Ramos (cell line): ENCODE data around the gene SLC7A14.

Source experiments
- in situ Hi-C: fragments of 300-500 bp; cut with MboI; formaldehyde crosslinking; loops from one replicate; pipeline ENCODE4 v1.14.3; 2022; ENCODE audit warnings: low sequenced_read_pairs; ENCODE audit not compliant: unreplicated experiment

Gene SLC7A14

GRCh38 chr3:170551252-170551651 lies 34.6 kb downstream of the SLC7A14 start:
- in situ Hi-C loops = no loop called here

DNA sequence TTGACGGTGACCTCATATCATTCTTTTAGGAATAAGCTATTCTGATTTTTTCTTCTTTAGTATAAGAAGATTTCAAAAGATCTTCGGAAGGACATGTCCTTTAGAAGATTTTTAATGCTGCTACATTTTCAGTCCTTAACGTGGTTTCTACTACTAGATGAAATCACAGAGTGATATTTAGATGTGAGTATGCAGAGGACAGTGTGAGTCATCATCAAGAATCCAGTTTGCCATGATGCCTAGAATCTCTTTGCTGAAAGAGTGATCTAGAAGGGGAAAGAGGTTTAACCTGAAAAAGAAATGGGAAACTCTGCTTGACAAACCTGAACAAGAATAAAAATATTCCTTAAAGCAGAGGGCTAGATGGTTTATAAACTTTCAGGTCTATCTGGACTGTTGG lies 43.2 kb downstream of the SLC7A14 start:
- in situ Hi-C loops = no loop called here

- in situ Hi-C loops = no loop called here
Observed at GRCh38 chr3:170539897-170540296, 46.0 kb downstream of the SLC7A14 start.

DNA sequence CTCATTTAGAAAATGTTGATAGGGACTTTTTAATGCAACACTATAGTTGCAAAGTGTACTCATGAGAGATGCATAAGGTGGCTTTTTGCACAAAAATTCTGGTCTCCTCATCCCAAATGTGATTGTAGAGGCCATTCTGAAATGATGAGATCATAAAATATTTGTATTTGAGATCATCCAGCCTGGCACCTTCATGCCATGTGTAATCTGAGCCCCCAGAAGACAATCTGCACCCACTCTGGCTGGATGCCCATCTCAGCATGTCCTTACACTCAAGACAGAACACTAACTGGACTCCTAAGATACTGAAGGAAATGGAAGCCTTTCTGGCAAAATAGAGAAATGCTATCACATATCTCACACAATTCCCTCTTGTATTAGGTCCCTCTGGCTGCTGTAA lies 49.2 kb downstream of the SLC7A14 start:
- in situ Hi-C loops = no loop called here

DNA sequence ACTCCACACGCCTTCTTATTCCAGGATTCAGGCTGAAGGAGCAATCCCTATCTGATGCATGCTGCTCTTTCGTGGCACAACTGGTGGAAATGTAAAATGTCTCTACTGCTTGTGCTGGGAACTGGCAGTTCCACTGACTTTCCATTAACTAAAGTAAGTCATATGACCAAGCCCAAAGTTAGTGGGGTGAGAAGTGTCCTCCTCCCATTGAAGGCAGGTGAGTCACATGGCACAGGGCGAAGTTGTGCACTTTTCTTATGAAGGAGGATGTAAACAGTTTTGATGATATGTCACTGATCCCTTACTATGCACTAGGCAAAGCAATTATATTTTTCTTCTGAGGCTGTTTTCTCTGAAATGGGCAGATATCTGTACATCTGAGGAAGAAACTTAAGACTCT lies 51.6 kb downstream of the SLC7A14 start:
- in situ Hi-C loops = no loop called here

DNA sequence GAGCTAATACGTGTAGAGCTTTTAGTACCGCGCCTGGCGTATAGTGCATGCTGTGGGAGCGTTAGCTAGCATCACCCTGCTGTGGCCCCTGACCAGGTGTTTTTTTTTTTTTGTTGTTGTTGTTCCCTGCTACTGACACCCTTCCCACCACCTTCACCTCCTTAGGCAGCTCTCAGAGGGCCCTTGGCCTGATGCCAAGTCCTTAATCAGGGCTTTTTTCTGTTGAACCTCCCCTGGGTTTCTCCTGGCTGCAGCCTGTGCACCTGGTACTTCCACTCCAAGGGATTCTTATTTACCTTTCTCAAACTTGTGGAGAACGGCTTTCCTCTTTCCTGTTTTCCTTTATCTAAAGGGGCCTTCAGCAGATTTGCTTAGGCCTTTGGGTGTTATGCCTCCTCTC lies 53.3 kb downstream of the SLC7A14 start:
- in situ Hi-C loops = no loop called here

DNA sequence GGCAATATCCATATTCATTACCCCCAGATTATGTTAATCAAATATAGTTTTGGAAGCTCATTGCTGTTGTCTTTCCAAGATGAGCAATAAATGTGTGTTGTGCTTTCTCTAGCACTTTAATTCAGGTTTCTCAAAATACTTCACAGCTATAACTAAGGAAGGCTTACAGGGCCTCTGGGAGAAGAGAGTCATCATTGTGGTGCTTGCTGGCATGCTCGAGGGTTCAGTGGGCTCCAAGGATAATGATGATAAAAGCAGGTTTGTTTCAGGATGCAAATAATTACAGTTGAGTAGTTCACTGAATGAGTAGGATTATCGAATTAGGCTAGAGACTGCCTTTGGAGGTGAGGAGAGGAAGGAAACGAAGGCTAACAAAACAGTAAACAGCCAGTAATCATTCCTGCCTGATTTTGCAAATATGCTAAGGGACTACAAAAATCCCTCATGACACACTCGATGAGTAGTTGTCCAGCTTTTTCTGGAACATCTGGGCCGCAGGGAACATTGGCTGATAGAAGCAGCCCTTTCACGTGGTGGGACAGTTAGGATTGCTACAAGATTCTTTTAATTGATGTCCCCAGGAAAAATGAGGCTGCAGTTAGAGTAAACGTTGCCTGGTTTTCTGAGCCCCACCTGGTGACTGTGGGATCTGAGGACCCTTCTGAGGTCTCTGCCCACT lies 54.1 kb downstream of the SLC7A14 start:
- in situ Hi-C loops = no loop called here

GRCh38 chr3:170531054-170531453 lies 54.8 kb downstream of the SLC7A14 start:
- in situ Hi-C loops = no loop called here

- in situ Hi-C loops = no loop called here
Observed at GRCh38 chr3:170529912-170530311, 56.0 kb downstream of the SLC7A14 start.

GRCh38 chr3:170529346-170529745 lies 56.5 kb downstream of the SLC7A14 start:
- in situ Hi-C loops = no loop called here

- in situ Hi-C loops = no loop called here
Observed at GRCh38 chr3:170528726-170529125, 57.1 kb downstream of the SLC7A14 start.

DNA sequence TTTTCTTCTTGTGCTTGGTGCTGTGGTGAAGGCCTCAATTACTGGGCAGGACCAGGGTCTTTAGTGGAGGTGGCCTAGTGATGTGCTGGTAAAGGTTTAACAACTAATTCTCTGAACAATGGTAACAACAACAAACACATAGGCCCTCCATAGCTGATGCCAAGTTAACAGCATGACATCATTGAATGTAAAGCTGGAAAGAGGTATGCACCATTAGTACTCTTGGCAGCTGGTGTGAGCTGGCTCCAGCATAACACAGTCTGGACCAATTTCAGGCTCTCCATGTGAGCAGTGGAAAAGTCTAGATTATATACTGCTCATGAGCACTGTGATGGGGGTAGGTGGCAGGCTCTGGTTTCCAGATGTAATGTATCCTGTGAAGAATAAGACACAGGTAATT lies 61.8 kb downstream of the SLC7A14 start:
- in situ Hi-C loops = no loop called here

GRCh38 chr3:170523248-170523647 lies 62.6 kb downstream of the SLC7A14 start:
- in situ Hi-C loops = no loop called here

DNA sequence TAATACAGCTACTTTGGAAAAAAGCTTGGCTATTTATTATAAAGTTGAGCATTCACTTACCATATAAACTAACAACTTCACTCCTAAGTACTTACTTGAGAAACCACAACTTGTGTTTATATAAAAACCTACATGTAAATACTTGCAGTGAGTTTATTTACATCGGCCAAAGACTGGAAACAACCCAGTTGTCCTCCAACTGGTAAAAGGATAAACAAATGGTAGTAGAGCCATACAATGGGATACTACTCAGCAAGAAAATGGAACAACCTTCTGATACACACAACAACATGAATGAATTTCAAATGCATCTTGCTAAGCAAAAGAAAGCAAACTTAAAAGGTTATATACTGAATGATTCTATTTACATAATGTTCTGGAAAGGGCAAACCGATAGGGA lies 63.7 kb downstream of the SLC7A14 start:
- in situ Hi-C loops = no loop called here

- in situ Hi-C loops = no loop called here
Observed at GRCh38 chr3:170520996-170521395, 64.9 kb downstream of the SLC7A14 start.

- in situ Hi-C loops = no loop called here
Observed at GRCh38 chr3:170517242-170517945, 68.5 kb downstream of the SLC7A14 start.

GRCh38 chr3:170513642-170514041 lies 72.2 kb downstream of the SLC7A14 start:
- in situ Hi-C loops = no loop called here

DNA sequence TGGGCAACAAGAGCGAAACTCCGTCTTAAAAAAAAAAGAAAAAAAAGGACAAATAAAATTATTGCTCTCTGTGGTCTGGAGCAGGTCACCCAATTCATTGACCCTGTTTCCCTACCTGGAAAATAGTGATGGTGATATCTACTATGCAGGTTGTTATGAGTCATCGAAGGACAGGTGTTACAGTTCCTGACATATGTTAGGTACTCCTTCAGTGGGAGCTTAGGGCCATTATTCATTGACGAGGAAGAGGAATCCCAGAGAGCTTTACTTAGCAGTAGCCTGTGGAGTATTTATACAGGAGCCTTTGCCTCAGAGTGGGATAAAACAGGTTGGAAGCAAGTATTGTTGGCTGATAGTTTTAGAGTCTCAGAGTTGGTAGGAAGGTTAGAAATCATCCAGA lies 74.5 kb downstream of the SLC7A14 start:
- in situ Hi-C loops = no loop called here

DNA sequence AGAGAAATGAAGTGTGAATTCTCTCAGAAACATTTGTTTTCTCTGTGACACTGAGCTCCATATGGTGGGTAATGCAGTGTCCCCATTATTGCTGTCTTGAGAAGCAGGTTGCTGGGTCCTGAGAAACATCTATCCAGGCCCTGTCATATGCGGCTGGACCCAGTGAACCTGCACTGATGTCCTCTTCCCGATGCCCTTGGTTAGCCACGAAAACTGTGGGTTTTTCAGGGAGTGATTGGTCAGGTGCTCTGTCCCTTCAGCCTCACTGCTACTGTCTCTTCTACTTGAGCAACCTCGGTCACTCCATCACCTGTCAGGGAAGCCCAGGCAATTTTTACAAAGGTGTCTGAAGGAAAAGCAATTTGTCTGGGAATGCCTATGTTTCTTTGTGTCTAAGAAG lies 77.0 kb downstream of the SLC7A14 start:
- in situ Hi-C loops = no loop called here

DNA sequence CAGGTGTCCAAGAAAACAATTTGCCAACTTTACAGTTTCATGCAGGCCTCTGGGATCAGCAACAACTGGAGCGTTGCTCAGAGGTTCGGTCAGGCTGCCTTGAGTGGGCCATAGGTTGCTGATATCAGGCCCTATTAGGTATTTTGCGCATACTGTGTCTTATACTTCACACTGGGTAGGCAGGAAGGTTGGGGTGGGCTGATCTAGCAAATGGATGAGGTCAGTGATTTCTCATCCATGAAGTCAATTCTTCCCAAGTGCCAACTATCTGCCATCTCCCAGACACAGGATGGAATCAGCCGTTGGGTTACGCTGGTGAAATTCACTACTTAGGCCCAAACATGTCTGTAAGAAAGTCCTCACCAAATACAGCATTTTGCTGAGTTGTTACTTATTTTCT lies 77.6 kb downstream of the SLC7A14 start:
- in situ Hi-C loops = no loop called here

DNA sequence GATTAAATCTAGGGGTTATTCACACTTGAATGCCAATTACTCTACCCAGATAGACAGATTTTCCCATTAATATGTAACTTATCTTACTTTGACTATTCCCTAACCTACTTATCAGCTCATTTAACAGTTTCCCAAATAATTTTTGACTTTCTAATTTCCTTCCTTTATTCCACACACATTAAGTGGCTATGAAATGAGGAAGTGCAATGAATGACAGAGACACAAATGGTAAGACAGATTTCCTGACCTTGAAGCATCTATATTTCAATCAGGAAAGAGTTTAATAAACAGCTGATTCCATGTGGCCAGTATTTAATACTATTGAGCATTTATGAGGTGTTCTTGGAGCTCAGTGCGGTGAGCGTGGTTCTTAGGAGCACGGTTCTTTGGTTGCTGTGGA lies 78.8 kb downstream of the SLC7A14 start:
- in situ Hi-C loops = no loop called here

GRCh38 chr3:170506556-170506955 lies 79.3 kb downstream of the SLC7A14 start:
- in situ Hi-C loops = no loop called here
